HG03565 (cell line): Measurements from ENCODE around the gene NCMAP.

ENCODE experiments used
- ATAC-seq: cut with Tn5 transposase; IDR thresholded peaks from one replicate; pipeline ENCODE4 v1.9.1; 2021; ENCODE audit warnings: mild to moderate bottlenecking, moderate library complexity; ENCODE audit not compliant: unreplicated experiment

The NCMAP gene

DNA sequence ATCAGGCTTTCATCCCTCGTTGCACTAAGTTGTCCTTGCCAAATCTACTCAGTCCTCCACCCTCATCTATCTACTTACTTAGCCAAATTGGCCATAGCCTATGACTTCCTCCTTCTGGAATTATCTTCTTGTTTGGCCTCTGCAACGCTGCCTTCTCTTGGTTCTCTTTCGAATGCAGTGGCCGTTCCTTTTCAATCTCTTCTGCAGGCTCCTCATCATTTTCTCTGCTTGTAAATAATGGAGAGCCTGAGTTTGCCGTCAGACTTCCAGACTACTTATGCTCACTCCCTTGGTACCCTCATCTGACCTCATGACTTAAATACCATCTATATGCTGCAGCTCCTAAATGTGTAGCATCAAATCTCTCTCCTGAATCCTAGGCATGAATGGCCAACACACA lies 64.8 kb downstream of the NCMAP start:
- ATAC-seq: no peak

DNA sequence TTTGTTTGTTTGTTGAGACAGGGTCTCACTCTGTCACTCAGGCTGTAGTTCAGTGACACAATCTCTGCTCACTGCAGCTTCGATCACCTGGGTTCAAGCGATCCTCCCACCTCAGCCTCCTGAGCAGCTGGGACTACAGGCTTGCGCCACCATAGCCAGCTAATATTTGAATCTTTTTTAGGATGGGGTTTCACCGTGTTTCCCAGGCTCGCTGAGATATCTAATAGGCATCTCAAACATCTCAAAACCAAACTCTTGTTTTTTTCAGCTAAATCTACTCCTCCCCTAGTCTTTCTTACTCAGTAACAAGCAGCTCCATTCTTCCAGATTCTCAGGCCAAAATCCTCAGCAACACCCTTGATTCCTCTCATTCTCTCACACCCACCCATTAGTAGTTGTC lies 65.2 kb downstream of the NCMAP start:
- no peak for ATAC-seq

DNA sequence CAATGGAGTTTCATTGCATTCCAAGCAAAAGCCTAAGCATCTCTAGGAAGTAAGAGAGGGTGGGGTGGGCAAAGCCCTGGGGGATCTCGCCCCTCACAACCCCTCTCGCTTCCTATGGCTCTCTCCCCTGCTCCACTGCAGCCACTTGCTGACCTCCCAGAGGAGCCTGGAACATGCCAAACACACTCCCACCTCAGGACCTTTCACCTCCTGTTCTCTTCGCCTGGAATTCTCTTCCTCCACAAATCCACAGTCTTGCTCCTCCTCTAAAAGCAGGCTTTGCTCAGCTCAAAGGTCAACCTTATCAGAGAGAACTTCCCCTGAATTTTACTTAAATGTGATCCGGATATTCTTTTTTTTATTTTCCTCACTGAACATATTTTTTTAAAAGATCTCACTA lies 66.3 kb downstream of the NCMAP start:
- no peak for ATAC-seq

DNA sequence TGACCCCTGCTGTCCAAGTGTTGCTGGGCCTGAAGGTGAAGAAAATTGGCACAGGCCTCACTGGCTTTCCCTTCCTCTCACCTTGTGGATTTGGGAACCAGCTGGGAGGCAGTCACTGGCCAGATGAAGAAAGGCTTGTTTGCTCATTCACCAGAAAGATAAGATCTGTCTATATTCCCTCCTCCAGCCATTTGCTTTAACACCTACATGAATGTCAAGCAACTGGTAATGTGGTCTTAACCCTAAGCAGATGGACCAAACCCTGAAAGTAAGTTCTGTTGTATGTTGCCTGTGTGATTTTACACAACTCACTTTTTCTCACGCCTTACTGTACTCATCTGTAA lies 76.9 kb downstream of the NCMAP start:
- ATAC-seq: no peak

DNA sequence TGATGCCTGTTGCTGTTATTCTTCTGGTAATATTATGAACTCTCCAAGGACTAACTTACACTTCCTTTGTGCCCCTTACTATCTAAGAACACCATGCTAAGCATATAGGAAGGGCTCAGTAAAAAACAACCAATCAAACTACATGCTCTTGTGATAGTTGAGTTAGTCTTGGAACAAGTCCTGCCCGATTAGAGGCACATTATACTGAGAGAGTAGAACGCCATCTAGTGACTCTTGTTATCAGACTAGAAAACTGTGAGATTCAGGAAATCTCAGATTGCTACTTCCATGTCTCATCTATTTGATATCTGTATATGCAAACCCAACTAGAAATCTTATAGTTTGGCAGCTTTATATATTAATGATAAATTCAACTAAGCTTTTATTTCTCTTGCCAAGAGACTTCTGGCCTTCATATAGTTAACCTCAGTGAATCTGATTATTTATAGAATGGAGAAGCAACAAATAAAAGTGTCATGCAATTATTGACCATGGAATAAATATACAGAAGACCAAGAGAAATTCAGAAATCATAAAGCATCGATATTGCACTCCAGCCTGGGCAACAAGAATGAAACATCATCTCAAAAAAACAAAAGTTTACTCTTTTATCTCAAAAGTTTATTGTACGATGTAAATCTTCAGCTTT lies 79.4 kb downstream of the NCMAP start:
- no peak for ATAC-seq

DNA sequence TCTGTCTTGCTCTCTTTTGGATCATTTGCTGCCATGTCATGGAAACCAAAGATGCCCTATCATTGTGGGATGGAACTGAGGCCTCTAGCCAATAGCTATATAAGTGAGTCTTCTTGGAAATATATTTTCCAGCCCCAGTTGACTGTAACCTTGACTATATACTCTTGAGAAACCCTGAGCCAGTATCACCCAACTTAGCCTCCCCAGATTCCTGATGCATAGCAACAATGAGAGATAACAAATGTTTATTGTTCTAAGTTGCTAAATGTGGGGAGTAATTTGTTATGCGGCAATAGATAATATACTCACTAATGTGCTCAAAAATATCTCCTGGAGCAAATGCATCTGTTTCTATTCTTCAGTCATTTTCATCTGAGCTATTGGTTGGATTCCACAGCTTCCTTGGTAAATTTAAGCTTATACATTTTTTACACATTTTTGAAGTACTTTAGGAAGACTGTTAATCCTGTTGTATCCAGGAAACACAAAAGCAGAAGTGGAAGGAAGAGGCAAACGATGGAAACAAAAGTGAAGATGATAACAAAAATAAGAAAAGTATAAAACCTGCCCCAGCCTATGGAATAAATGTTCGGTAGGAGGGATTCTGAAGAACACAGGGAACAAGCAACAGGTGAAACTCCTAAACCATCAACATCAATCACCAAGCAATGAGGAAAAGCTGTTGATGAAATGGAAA lies 80.9 kb downstream of the NCMAP start:
- no peak for ATAC-seq

DNA sequence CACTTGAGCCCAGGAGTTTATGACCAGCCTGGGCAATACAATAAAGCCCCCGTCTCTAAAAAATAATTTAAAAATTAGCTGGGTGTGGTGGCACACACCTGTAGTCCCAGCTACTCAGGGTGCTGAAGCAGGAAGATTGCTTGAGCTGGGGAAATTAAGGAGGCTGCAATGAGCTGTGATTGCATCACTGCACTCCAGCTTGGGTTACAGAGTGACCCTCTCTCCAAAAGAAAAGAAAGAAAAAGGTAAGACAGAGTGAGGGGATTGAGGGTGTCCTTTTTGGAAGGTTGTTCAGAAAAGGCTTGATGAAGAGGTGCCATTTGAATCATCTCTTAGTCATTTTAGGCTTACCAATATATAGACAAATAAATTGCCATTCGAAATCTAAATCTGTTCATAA lies 83.2 kb downstream of the NCMAP start:
- no peak for ATAC-seq

DNA sequence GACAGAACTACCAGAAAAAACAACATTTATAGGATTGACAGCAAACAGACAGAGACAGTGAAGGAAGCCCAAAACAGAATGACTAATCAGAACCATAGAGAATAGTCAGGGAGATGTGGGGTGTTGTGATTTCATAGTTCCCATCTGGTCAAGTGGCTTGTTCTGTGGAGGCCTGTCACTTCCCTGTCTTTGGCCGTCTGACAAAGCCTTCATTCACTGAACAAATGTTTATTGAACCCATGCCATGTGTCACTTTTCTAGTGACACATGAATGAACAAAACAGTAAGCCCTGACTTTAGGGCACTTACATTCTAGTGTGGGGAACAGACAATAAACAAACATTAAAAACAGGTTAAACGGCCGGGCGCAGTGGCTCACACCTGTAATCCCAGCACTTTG lies 84.0 kb downstream of the NCMAP start:
- ATAC-seq: no peak

DNA sequence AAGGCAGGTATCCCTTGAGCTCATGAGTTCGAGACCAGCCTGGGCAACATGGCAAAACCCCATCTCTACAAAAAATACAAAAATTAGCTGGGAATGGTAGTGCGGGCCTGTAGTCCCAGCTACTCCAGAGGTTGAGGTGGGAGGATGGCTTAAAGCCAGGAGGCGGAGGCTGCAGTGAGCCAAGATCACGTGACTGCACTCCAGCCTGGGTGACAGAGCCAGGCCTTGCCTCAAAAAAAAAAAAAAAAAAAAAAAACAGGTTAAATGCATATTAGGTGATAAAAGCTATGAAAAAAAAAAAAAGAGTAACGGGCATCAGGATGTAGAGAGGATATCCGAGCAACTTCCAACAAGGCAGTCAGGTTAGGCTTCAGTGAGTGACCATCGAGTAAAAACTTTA lies 84.4 kb downstream of the NCMAP start:
- ATAC-seq: no peak

DNA sequence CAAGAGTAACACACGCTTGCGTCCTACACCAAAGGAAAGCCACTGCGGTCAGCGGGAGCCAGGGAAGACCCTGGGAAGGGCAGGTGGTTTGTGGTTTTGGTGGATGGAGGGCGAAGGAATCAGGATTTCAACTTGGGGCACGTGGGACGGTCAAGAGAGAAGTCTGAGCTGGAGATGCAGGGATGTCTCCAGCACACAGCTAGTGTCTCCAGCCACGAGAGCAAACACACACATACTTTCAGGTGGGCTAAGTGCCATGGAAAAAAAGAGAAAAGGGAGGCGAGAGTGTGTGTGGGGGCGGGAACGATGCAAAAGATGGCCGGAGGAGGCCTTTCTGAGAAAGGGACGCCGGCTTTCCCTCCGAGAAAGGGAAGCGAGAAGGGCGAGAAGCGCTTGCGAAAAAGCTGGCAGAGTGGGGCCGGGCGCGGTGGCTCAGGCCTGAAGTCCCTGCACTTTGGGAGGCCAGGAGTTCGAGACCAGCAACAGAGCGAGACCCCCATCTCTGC lies 85.8 kb downstream of the NCMAP start:
- ATAC-seq: no peak

DNA sequence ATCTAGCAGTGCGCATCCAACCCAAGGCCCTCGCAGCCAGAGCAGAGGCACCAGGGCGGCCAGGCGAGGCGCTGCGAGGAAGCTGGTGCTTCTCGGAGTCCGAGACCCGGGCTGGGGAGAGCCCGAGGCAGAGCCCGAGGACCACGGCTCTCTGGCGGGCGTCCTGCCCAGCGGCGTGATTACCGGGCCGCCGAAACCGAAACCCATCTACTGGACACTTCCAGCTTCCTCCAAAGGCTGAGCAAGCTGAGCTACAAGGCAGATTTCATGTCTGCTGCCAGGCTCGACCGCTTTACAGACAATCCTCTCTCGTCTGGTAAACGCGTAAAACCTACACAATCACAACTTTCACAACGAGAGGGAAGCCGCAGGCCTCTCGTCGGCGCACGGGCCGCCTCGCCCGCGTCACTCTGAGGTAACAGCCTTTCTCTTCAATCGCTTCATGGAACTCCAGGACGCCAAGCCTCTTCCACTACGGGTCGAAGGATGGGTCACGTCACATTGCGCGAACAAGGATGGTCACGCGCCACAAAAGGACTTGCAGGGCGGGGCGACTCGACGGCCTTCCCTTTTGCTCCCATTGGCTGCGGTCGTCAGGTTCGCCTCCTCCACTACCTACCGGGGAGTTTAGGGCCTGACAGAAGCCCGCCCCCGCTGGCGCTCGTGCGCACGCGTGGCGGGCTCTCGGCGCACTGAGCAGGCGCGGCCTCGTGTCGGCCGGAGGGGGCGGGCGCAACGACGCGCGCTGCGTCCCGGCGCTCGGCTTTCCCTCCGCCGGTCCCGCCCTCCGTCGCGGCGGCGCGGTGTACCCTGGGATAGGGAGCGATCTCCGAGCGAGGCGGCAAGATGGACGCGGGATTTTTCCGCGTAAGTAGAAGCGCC lies 86.8 kb downstream of the NCMAP start, which contains the start of gene SRRM1:
Gene SRRM1 (plus strand): TSS at position 822 of the 882 bp plus-strand sequence. CDS start 25 bp downstream, at position 847.
- peak; percentile 77 for ATAC-seq

DNA sequence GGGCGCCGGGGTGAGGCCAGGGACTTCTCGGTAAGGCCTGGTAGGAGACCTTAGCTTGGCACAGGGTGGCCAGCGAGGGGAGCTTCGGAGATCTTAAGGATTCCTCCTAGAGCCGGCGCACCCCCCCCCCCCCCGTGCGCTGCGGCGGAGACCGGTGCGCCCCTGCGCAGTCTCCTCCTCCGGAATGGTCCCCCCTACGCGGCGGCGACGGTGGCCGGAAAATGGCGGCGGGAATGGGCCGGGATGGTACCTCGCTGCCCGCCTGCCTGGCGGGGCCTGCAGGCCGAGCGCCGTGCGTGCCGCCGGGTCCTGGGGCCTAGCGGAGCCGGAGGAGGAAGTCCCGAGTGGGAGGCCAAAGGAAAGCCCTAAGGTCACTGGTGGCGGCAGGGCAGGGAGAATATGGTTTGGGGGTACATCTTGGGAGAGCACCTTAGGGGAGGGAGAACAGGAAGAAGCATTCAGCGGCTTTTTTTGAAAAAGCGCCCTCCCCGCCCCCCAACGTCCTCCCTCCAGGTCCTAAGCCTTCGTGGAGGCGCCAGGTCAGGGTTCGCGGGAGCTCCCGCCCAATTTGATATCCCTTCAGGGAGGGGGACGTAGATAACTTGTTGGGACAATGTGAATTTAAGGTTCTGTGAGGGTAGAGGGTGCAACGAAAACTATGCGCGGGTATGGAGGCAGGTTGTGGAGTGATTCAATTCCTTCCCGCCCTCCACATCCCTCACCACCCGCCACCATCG lies 87.6 kb downstream of the NCMAP start:
- peak; percentile 6 for ATAC-seq

DNA sequence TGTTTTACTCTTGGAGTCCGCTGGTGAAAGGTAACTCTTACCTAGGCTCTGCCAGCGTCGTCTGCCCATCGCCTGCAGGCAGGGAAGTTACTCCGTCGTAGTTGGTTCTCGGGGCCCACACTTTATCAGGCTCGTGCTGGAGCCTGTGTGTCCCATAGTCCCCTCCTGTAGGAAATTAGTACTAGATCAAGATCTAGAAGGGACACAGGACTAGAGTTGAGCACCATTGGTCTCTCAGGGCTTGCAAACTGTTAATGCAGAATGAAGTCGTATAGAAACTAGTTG lies 88.2 kb downstream of the NCMAP start:
- ATAC-seq: no peak

DNA sequence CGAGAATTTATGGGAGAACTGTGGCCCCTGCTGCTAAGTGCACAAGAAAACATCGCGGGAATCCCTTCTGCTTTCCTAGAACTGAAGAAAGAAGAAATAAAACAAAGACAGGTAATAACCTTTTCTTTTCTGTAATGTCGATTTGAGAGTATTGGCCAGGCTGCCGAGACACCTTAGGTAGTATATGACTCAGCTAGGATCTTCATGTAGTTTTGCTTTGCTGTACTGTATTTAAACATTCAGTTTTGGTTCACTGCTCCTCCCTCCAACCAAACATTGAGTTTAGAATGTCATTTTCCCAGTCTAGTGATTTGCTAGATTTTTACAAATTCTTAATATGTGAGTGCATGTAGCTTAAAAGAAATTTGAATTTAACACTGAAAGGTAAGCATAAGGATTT lies 93.0 kb downstream of the NCMAP start:
- no peak for ATAC-seq

DNA sequence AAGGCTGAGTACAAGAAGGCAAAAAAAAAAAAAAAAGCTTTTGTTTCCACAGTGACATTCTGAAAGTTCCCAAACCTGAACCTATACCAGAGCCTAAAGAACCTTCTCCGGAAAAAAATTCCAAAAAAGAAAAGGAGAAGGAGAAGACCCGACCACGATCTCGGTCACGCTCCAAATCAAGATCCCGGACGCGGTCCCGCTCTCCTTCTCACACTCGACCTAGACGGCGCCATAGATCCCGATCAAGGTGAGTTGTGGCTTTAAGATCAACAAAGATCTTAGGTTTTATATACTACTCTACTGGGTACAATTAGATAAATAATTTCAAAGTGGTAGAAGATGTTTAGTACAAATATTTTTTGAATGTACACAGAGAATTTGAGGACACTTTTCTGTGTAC lies 96.5 kb downstream of the NCMAP start:
- ATAC-seq: no peak

DNA sequence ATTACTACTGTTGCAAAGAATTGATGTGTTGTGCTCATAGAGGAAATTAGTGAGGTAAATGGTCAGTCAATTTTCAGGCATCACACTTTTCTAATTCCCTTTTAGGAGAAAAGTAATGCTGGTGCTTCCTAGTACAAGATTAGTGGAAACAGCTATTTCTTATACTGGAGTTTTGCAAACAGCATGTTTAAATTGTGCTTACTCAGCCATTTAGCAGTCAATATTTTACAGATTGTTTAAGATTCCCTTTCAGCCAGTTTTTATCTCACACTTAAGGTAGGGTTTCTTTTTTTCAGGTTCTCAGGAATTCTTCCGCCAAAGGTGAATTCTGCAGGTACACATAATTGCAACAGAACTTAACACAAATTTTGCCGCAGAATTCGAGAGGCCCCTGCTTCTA lies 98.1 kb downstream of the NCMAP start:
- no peak for ATAC-seq

DNA sequence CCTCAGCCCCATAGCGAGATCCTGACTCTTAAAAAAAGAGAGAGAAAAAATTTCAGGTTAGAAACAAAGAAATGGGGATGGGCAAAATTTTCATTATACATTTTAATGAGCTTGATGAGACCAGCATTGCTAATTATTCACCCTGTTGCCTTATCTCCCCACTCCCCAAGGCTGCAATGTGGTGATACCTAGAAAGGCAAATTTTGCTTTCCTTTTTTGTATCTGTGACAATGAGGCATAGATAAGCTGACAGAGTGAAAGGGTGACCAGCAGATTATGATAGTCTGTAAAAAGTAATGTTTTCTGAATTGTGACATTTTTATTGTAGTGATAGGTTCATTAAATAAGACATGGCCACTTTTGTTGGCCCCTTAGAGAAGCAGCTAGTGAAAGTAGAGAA lies 100.2 kb downstream of the NCMAP start:
- no peak for ATAC-seq

DNA sequence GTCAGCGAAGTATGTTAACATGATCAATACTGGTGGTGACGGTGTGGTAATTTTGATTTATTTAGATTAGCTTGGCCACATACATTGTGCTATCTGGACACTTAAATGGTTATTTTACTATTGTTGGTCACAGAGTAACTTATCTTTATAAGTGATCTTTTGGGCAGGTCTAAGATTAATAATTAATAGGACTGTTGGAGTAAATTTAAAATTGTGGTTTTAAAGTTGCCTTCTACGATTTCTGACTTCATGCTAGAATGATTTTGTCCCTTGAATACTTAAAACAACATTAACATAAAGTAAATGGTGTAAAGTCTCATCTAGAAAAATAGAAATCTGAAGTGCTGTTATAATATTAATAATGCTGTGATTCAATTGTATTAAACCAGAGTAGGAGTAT lies 101.9 kb downstream of the NCMAP start:
- ATAC-seq: no peak
